ENCODE data around the gene UBTD2. TPM values are rescaled to one million over a fixed set of nuclear protein-coding genes. Genes with fewer than 3 reads are reported as not detected.
A peak's percentile ranks its signal among the peaks of the same experiment; 100 is the strongest.

The UBTD2 gene
- total RNA-seq, 1 experiment from 2014 or later: 37.0 TPM

DNA sequence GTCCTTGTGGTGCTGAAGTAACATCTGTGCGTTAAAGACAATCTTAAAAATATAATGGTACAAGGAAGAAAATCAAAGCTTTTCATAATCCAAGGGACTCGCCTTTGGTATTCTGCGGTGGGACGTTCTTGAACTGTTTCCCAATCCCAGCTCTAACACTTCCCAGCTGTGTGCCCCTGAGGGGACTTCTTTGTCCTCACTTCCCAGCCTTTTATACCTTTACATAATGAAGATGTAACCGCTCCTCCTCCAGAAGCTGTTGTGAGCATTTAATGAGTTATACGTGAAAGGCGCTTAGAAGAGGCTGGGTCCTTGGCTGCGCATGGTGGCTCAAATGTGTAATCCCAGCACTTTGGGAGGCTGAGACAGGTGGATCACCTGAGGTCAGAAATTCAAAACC is 112.4 kb downstream of the UBTD2 start:
- DNase-seq (ENCODE audit: low read depth): no peak

DNA sequence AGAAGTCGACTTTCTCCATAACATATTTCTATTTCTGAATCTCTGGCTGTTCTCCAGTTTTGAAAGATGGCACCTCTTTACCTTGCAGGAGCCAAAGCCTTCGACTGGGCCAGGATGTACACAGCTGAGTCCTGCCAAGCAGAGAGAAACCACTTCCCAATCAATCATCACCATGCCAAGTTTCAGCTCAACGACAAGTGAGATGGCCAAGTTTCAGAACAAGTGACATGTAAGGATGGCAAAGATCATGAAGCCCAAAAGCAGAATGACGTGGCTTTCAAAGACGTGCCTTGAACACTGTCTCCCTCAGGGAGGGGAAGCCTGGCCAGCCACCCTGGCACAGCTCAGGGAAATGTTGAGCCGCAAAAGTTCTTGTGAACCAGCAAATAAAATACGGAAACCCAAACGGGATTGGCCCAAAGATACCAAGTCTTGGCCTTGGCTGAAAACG is 113.3 kb downstream of the UBTD2 start:
- DNase-seq (ENCODE audit: low read depth): no peak

GRCh38 chr5:172169216-172169615 is 114.3 kb downstream of the UBTD2 start:
- no peak for DNase-seq (ENCODE audit: low read depth)

DNA sequence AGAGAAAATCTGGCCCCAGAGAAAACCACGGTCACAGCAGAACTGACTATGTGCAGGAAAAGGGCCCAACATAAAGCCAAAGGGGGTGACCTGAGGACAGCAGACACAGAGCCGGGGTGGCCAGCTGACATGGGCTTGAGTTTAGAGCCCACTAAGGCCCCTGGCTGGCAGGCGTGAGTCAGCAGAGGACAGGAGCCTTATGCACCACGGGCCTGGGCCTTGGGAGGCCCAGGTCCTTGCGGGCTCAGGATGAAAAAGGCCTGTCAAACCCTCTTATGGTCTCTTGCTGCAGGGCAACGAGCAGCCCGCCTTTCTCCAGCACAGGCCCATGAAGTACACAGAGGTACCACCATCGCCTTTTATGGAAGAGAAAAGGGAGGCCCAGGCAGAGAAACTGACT is 115.3 kb downstream of the UBTD2 start:
- DNase-seq (ENCODE audit: low read depth): no peak

DNA sequence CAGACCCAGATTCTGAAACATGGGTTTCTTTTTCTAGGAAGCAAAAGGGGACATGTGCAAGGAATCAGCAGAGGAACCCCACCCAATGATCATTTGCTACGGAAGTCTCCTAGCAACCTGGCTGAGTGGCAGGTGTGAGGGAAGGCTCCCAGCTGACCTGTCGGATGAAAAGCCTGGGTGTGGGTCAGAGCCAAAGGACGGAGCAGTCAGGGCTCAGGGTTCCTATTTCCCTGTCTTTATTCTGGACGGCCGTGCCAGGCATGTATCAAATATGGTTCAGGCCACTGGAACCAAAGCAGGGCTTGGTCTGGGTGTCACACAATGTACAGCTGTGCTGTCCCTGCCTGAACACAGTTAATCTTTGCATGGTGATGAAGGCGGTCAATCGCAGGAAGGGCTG is 115.7 kb downstream of the UBTD2 start:
- DNase-seq (ENCODE audit: low read depth): no peak

DNA sequence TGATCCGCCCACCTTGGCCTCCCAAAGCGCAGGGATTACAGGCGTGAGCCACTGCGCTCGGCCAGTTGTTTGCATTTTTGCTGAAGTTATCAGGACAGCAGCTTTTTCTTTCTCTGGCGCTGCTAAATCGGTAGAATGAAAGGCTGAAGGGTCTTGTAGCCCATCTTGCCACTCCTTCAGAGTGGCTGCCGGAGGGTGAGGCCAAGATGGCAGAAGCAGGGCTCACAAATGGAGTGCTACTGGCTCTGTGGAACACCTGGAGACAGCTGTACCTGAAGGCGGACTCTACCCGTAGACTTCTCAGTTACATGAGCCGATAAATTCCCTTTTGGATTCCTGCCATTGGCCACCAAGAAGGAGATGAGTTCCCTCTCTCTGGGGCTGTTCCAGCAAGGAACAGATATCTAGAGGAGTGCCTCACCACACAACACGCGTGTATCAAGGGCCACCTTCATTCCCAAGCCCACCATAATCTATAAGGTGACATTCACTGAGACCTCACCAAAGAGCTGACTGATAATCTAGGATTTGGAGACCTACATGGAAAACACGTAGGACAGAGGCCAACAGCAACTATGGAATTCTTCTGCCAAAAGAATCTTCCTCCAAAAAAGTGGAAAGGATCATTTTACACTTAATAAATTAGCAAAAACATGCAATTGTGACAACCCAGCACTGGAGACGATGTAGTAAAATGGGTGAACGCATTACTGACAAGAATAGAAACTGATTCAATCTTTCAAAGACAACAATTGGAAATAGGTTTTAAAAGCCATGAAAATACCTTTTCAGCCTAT is 117.3 kb downstream of the UBTD2 start:
- DNase-seq (ENCODE audit: low read depth): no peak

DNA sequence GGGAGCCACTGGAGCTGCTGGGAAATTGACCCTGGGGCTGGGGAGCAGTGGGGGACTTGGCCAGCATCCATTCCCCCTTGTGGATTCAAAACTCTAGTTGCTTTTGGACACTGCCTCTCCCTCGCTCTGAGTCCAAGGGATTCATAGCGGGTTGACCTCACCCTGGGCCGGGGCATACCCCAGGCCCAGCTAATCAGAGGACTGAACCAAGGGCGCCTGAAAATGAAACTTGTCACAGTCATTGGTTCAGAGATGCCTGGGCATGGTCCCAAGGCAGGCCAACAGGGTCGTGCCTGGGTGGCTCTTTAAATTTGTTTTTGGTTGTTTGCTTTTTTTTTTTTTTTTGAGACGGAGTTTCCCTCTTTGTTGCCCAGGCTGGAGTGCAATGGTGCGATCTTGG is 118.1 kb downstream of the UBTD2 start:
- no peak for DNase-seq (ENCODE audit: low read depth)

- DNase-seq (ENCODE audit: low read depth): no peak
Observed at GRCh38 chr5:172164769-172165212, 118.8 kb downstream of the UBTD2 start.

DNA sequence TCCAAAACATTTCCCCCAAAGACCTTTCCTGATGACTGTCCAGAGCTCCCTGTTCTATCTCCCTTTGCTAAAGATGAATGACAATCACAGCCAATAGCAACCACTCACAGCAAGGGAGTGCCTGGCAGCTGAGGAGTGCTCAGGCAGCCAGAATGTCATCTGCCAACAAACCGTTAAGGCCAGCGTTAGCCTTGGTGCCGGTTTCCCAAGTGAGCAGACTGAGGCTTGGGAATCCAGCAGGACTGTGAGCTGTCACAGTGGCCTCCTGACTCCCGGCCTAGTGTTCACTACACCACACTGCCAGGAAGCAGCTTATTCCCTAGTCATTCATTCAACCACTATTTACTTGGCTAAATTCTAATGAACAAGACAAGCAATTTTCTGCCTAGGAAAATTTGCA is 120.2 kb downstream of the UBTD2 start:
- peak; percentile 19 for DNase-seq (ENCODE audit: low read depth)

GRCh38 chr5:172162987-172163343 is 120.6 kb downstream of the UBTD2 start:
- no peak for DNase-seq (ENCODE audit: low read depth)

- peak; percentile 28 for DNase-seq (ENCODE audit: low read depth)
Observed at GRCh38 chr5:172162323-172162986, 121.1 kb downstream of the UBTD2 start.

- no peak for DNase-seq (ENCODE audit: low read depth)
Observed at GRCh38 chr5:172160506-172160905, 123.1 kb downstream of the UBTD2 start.

Other genes with a start within 250 kb of the UBTD2 start
- gene STK10, start 95.5 kb downstream of the UBTD2 start, total RNA-seq (2014; rRNA removed; shearing (Covaris generic)): 14.4 and 18.1 TPM in 2 replicates
- not detected in 2 replicates for gene EFCAB9, start 89.6 kb downstream of the UBTD2 start, total RNA-seq (2014; rRNA removed; shearing (Covaris generic))
- gene SH3PXD2B, start 170.8 kb upstream of the UBTD2 start, total RNA-seq (2014; rRNA removed; shearing (Covaris generic)): 8.5 and 15.7 TPM in 2 replicates

Data from M059J (cell line).